ENCODE measurements around the gene MSI2.

Gene MSI2

DNA sequence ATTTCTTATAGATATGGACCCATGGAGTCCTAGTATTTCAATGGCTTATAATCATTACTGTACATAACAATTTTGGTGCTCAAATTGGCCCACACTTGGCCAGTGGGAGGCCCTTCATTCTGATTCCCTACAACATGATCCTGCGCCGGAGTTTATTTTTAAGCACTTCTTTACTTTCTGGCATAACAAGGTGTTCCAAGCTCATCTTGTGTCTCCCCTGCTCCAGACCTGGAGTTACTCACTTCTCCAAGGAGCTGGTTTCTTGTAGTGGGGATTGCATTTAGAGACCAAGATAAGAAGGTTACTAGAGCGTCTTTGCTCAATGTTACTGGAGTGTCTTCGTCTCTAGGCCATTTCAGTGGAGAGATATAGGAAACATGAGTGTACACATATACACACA is 87.9 kb downstream of the MSI2 start:
- H3K4me3 ChIP-seq (ENCODE audit: low read length), result no peak overlapping the region
- no peak for TF ChIP-seq CTCF (IDR thresholded peaks at IDR 0.05; ENCODE audit: insufficient read depth, low read depth, low read length, missing control alignments)
- no peak for DNase-seq (ENCODE audit: low read depth)

- DNase-seq (ENCODE audit: low read depth), result peak; percentile 24
- TF ChIP-seq CTCF (IDR thresholded peaks at IDR 0.05; ENCODE audit: insufficient read depth, low read depth, low read length, missing control alignments), result no peak
- no peak overlapping the region for H3K4me3 ChIP-seq (ENCODE audit: low read length)
Measured at GRCh38 chr17:57349541-57350247, 93.4 kb downstream of the MSI2 start.

DNA sequence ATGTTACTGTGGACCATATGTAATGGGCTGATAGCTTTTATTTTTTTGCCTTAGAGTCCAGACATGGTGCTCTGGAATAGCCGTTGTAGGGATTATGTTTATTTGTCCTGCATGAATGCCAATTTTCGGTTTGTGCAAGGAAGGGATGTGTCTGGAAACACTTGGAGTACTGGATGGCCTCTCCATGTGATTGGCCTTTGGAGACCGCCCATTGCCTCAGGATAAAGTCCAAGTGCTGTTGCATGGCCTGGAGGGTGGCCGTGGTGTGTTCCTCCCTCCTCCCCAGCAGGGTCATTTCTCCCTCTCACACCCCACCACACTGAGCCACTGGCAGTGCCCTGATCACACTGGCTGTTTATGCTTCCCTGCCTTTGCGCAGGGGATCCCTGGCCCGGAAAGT is 93.9 kb downstream of the MSI2 start:
- DNase-seq (ENCODE audit: low read depth), result no peak
- no peak overlapping the region for H3K4me3 ChIP-seq (ENCODE audit: low read length)
- no peak for TF ChIP-seq CTCF (IDR thresholded peaks at IDR 0.05; ENCODE audit: insufficient read depth, low read depth, low read length, missing control alignments)

- no peak overlapping the region for H3K4me3 ChIP-seq (ENCODE audit: low read length)
- DNase-seq (ENCODE audit: low read depth), result no peak
- TF ChIP-seq CTCF (IDR thresholded peaks at IDR 0.05; ENCODE audit: insufficient read depth, low read depth, low read length, missing control alignments), result no peak
Measured at GRCh38 chr17:57352665-57353175, 96.4 kb downstream of the MSI2 start.

DNA sequence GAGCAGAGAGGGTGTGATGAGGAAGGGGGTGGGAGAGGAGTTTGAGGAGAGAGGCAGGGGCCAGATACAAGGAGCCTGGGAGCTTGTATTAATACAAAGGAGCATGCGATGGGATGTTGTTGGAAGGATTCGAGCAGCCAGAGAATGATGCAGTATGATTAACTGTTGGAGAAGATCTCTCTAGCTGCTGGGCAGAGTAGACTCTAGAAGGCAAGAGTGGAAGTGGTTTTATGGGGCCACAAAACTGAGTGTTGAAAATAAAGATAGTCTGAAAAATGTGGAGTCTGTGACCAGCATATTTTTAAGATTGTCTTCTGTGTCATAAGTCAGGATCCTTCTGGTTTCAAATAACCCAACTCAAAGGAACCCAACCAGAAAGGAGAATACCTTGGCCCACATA is 98.3 kb downstream of the MSI2 start:
- no peak overlapping the region for H3K4me3 ChIP-seq (ENCODE audit: low read length)
- DNase-seq (ENCODE audit: low read depth), result no peak
- no peak for TF ChIP-seq CTCF (IDR thresholded peaks at IDR 0.05; ENCODE audit: insufficient read depth, low read depth, low read length, missing control alignments)

DNA sequence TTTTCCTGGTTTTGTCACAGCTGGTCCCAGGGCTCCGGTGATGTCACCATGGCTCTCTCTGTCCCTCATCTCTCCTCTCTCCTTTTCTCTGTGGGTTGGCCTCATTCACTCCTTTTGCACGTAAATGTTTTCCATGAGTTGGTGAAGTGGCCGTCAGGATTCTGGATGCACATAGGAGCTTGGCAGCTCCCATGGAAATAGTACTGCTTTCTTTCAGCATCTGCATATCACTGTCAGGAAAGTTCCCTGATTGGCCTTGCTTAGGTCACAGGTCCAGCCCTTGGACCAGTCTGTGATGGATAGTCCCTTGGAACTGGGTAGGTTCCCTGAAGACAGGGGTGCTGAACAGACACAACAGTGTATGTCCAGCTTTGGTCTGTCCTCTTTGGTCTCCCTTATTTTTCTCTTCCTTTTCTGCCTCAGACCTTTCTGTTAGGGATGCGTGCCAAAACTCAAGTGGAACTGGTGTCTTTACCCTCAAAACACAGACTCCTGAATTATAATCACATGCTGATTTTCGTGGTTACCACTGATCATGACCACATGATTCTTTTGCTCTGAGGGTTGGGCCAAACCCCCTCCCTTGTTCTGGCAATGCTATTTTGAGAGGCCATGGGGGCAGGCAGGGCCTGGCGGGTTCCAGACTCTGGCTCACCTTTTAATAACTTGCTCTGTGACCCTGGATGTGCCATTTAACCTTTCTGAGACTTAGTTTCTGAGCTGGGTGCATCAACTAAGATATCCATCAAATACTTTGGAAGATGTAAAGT is 99.0 kb downstream of the MSI2 start:
- no peak overlapping the region for H3K4me3 ChIP-seq (ENCODE audit: low read length)
- no peak for TF ChIP-seq CTCF (IDR thresholded peaks at IDR 0.05; ENCODE audit: insufficient read depth, low read depth, low read length, missing control alignments)
- DNase-seq (ENCODE audit: low read depth), result no peak

Data from epithelial cell of esophagus (primary cell).